HEK293T (cell line): ENCODE measurements around the gene DCAF11.

Source experiments
- BHLHE40 ChIP-seq: fragments of 450-650 bp; IDR thresholded peaks from 2 replicates; pipeline ENCODE4 v1.6.1; 2016; ENCODE audit warnings: mild to moderate bottlenecking, moderate library complexity, borderline replicate concordance
- FOXA1 ChIP-seq: fragments of 450-650 bp; IDR thresholded peaks from 2 replicates; pipeline ENCODE4 v1.6.1; 2016; ENCODE audit warnings: mild to moderate bottlenecking
- FOXM1 ChIP-seq: fragments of 450-650 bp; IDR thresholded peaks from 2 replicates; pipeline ENCODE4 v1.6.1; 2017; ENCODE audit warnings: mild to moderate bottlenecking, borderline replicate concordance
- SUZ12 ChIP-seq: fragments of 450-650 bp; IDR thresholded peaks from 2 replicates; pipeline ENCODE4 v1.6.1; 2016; ENCODE audit warnings: mild to moderate bottlenecking

DNA sequence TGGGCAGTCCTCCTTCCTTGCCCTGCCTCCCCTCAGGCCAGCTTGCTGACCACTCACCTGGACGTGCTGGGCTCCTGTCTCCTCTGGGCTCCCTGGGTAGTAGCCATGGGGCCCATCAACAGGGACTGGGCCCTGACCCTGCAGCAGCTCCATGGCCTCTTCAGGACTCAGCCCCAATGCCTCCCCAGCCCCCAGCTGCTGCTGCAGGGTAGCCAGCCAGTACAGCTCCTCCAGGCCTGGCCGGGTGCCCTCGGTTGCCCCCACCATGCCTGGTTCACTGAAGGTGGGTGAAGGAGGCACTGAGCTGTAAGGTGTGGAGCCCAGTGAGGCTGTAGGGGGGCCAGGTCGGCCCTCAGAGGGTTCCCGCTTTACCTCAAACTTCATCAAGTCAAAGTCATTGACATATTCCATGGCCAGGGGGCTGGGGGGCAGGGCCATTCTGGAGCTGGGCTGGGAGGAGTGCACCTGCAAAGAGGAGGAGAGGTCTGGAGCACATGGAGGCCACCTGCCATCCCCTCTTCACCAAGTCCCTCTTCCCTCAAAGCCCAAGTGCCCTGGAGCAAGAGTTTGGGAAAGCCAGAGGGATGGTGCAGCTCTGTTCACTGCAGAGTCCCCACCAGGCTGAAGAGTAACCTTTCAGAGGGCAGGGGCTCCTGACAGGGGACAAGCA, 32.0 kb upstream of the DCAF11 start:
- TF ChIP-seq FOXM1 (no peak), SUZ12 (no peak), FOXA1 (no peak), BHLHE40 (no peak)
